PC-9 (cell line): Measurements from ENCODE around the gene XAB2.

ENCODE experiments used
- EZH2 ChIP-seq: fragments of 200-600 bp; sonication (generic); IDR thresholded peaks from 2 replicates; pipeline ENCODE4 v1.8.0; 2017; ENCODE audit warnings: antibody characterized with exemption, low read depth
- TF ChIP-seq, protein P1 (sequence below): fragments of 200-600 bp; sonication (generic); conservative IDR thresholded peaks from 2 replicates; pipeline ENCODE4 v1.6.1; 2017; ENCODE audit warnings: mixed run types, antibody characterized with exemption, mild to moderate bottlenecking, moderate library complexity

- TF ChIP-seq, protein P1, sequence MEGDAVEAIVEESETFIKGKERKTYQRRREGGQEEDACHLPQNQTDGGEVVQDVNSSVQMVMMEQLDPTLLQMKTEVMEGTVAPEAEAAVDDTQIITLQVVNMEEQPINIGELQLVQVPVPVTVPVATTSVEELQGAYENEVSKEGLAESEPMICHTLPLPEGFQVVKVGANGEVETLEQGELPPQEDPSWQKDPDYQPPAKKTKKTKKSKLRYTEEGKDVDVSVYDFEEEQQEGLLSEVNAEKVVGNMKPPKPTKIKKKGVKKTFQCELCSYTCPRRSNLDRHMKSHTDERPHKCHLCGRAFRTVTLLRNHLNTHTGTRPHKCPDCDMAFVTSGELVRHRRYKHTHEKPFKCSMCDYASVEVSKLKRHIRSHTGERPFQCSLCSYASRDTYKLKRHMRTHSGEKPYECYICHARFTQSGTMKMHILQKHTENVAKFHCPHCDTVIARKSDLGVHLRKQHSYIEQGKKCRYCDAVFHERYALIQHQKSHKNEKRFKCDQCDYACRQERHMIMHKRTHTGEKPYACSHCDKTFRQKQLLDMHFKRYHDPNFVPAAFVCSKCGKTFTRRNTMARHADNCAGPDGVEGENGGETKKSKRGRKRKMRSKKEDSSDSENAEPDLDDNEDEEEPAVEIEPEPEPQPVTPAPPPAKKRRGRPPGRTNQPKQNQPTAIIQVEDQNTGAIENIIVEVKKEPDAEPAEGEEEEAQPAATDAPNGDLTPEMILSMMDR = no peak
- TF ChIP-seq EZH2 = no peak
These were observed 47.0 kb upstream of the XAB2 start for GRCh38 chr19:7676376-7676775.
